GM12874 (cell line): ENCODE measurements around the gene TAF4.

ENCODE experiments used
- CTCF ChIP-seq: IDR thresholded peaks from 2 replicates; pipeline ENCODE4 v1.5.1; 2011; ENCODE audit warnings: low read depth, mild to moderate bottlenecking, control low read depth, low read length, moderate library complexity; ENCODE audit not compliant: insufficient read depth

Gene TAF4

DNA sequence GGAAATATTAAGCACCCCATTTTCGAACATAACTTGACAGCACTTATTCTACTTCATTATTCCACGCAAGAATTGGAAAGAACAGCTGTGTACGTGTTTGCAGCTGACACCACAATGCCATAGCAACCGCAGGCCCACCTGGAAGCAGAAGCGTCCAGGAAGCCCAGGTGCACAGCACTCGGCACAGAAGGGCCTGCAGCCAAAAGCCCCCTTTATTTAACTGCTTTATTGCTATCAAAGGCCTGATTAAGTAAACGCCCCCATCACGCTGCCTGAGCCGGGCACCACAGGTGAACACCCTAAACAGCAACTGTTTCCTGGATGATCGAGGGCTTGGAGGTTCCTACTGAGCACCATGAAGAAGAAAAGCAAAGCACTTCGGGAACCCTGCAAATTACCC lies 6.3 kb downstream of the TAF4 start:
- TF ChIP-seq CTCF: no peak

DNA sequence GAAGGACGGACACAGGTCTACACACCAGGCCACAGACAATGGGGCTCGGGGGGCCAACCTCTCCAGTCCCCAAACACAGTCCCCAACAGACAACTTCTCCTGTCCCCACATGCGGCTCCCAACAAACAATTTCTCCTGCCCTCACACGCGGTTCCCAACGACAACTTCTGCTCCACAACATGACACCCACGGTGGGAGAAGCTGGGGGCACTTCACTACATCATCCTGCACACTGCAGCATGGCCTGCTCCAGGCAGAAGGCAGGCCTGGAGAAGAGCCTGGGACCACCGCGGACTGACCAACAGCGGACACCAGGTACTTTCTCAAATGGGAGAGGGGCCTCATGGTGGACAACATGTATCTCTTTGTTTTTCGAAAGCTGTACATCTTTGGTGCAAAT lies 6.7 kb downstream of the TAF4 start:
- TF ChIP-seq CTCF: no peak

DNA sequence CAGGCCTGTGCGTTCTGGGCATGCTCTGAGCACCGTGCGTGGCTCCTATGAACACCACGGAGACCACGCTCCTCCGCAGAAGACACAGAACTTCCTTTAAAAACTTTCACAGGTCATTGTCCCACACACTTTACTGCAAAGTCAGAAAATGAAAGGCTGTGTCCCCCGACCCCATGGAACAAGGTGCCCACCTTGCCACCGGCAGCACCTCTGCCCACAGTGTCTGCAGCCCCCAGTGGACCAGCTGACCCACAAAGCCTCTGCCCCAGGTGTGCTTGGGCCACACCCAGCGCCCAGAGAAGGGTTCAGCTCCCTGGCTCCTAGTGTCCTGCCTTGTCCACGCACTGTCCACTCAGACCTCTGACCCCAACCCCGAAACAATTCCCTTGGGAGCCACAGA lies 8.7 kb downstream of the TAF4 start:
- no peak for TF ChIP-seq CTCF

GRCh38 chr20:62056377-62056776 lies 9.3 kb downstream of the TAF4 start:
- no peak for TF ChIP-seq CTCF

GRCh38 chr20:62055106-62055861 lies 10.4 kb downstream of the TAF4 start:
- TF ChIP-seq CTCF: no peak

- TF ChIP-seq CTCF: no peak
These were observed 11.2 kb downstream of the TAF4 start for GRCh38 chr20:62054451-62054953.

- TF ChIP-seq CTCF: no peak
These were observed 12.1 kb downstream of the TAF4 start for GRCh38 chr20:62053465-62054196.
